Prostate gland (tissue), 2 donors: ENCODE results near the gene PCDHAC2.

Experiments
- POLR2A ChIP-seq: fragments of 450-650 bp; IDR thresholded peaks from one replicate; pipeline ENCODE4 v1.6.1; 2016; ENCODE audit warnings: antibody characterized with exemption, mild to moderate bottlenecking
- POLR2AphosphoS5 ChIP-seq: sonication (generic); formaldehyde crosslinking; IDR thresholded peaks from one replicate; pipeline ENCODE4 v1.6.1; 2017; ENCODE audit warnings: antibody characterized with exemption
- TF ChIP-seq, protein P1 (sequence below), 4 experiments: fragments of 200-600 bp in 2 of 4; fragments of 450-650 bp in 2 of 4; sonication (generic) in 2 of 4; IDR thresholded peaks; 1 replicate in 3 of 4; 2 replicates in 1 of 4; pipeline ENCODE4 v1.5.1; 2016 to 2019; ENCODE audit warnings: antibody characterized with exemption in 4 of 4, mild to moderate bottlenecking in 2 of 4, moderate library complexity in 2 of 4

DNA sequence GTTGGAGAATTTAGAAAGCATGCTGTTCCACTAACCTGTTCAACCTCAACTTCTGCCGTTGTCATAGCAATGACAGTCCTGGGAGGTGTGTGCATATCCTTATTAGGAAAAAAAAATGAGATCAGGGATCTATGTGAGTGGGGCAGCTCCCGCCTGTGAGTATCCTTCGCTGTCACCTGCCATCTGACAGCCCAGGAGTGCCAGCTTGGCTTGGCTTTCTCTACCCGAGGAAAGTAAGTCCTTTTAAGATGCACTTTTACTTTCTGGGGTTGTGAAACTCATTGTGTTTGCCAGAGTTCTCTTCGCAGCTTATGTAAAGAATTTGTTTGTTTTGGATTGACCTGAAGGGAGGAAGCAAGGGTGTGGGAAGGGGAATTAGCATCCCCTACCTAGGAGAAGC, 21.8 kb downstream of the PCDHAC2 start:
- TF ChIP-seq, protein P1, sequence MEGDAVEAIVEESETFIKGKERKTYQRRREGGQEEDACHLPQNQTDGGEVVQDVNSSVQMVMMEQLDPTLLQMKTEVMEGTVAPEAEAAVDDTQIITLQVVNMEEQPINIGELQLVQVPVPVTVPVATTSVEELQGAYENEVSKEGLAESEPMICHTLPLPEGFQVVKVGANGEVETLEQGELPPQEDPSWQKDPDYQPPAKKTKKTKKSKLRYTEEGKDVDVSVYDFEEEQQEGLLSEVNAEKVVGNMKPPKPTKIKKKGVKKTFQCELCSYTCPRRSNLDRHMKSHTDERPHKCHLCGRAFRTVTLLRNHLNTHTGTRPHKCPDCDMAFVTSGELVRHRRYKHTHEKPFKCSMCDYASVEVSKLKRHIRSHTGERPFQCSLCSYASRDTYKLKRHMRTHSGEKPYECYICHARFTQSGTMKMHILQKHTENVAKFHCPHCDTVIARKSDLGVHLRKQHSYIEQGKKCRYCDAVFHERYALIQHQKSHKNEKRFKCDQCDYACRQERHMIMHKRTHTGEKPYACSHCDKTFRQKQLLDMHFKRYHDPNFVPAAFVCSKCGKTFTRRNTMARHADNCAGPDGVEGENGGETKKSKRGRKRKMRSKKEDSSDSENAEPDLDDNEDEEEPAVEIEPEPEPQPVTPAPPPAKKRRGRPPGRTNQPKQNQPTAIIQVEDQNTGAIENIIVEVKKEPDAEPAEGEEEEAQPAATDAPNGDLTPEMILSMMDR (IDR thresholded peaks at IDR 0.05) = no peak
- TF ChIP-seq POLR2A (no peak), POLR2AphosphoS5 (no peak)
